HG02943 (cell line): Measurements from ENCODE around the gene STAMBPL1.
A peak's percentile ranks its signal among the peaks of the same experiment; 100 is the strongest.
"Not testable (repeated sequence)": the region's sequence is repeated elsewhere in the genome, so short reads cannot be mapped to it uniquely, and the experiment has no call there.

Experiments
- ATAC-seq: cut with Tn5 transposase; IDR thresholded peaks from one replicate; pipeline ENCODE4 v1.9.1; 2021; ENCODE audit warnings: mild to moderate bottlenecking, low read depth, moderate library complexity; ENCODE audit not compliant: unreplicated experiment

Gene STAMBPL1

DNA sequence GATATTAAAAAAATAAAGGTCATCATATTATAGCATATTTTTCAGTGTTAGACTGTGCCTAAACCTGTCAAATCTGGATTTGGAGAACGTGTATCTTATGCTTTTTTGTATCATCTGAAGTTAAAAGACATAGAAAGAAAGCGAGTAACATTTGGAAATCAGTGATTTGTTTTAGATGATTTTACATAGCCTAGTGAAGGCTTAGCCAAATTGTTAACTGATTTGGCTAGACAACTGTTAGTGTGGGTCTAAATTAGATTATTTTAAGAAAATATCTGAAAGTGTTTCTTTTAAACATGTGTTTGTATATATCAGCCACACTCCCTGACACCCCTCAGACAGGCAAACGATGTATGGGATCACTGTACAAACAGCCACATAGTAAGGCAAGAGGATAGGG is 36.9 kb downstream of the STAMBPL1 start:
- ATAC-seq, result no peak

DNA sequence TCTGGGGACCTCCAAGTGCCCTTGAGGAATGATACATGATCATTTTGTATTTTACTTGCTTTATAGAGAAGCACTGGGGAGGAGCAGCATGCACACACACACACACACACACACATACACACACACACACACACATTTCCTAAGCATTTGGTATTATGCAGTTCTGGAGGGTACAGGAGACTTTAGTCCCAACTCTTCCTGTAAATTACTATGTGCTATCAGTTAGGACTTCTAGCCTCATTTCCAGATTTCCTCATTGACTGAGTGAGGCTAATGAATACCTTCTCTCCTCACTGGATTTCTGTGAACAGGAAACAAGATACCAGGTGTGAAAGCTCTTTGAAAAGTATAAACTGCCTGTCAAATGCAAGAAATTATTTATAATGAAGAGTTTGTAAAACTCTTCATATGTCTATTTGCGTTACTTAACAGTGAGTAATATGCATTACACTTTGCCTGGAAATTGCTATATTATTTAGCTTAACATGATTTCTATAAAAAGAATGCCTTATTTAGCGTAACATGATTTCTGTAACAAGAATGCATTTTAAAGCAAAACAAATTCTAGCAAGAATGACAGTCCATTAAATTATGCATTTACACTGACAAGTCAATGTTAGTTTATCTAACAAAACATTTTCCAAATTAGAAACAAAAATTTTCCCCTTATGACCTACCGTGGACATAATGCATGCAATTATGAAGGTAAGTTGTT is 38.3 kb downstream of the STAMBPL1 start:
- ATAC-seq, result no peak

DNA sequence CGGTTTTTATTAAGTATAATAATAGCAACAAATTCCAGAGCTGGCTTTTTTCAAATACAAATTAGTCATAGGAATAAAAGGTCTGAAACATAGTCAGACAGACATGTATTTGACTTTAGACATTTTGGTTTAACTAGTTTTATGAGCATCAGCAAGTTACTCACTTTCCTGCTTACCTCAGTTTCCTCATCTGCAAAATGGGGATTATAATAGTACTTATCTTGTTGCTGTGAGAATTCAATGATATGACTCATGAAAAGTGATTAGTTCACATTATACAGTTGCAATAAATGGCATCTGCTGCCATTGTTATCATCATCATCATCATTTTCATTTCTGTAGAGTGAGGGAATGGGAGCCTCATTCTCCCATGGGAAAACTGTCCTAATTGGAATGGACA is 39.0 kb downstream of the STAMBPL1 start:
- ATAC-seq, result no peak

DNA sequence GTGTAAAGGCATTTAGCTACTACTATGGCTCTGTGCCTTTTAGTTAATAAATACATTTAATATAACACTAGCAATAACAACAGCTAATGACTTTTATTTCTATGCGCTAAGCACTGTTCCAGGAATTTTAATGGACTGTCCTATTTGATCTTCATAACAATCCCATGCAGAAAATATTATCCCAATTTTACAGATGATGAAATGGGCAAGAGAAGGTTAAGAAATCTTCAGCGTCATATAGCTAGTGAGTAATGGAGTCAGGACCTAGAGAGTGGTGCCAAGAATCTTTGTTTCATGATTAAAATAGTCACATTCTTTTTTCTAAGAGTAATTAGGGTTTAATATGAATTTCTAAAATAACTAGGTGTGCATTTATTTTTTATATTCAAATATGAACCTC is 40.2 kb downstream of the STAMBPL1 start:
- no peak for ATAC-seq

DNA sequence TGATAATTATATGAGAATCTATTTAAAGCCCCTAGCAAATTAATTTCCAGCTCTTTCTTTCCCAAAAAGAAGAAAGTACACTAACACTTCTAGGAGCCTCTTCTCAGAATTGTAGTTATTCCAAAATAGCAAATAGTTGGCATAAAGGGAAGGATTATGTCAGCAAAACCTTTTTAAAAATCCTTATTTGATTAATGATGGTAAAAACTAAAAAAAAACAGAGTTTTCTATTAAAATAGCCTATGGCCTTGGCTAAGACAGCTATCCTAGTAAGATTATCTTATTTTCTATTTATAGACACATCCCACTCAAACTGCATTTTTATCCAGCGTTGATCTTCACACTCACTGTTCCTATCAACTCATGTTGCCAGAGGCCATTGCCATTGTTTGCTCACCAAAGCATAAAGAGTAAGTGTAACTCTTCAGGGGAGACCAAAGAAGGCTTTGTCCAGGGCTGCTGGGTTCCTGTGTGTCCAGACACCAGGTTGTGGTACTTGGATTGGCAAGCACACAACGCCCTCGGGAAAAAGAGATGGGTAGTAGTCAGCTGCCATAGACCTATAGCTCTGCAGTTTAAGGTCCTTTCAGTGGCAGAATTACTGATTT is 41.0 kb downstream of the STAMBPL1 start:
- ATAC-seq, result no peak

DNA sequence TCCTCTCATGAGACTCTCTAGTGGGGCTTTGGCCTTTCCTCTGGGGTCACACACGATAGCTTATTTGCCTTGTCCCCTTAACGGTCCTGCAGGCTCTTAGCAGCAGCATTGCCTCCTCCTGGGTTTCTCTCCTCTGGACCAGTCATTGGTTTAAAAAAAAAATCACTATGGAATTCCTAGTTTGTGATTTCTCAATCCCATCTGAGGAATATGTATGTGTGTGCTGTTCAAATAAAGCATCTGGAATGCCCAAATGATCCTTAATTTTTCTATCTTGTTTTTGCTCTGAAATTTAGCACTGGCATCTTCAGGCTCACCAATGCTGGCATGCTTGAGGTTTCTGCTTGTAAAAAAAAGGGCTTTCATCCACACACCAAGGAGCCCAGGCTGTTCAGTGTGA is 42.0 kb downstream of the STAMBPL1 start:
- no peak for ATAC-seq

DNA sequence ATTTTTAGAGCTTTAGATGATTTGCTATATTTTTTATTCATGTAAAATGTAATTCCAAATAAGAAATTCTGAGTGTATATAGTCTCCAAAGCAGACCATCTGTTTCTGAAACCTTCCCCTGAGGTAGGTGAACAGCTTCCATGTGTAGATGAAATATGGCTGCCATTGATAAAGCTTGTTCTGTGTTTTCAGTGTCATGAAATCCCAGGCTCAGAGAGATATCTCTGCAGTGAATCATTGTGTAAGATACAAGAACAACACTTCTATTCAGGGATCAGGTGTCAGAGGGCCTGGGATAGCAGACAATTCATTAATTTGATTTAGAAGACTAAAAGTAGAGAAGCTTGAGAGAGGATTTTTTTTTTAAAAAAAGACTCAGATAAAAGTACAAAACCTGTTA is 43.5 kb downstream of the STAMBPL1 start:
- ATAC-seq, result no peak

DNA sequence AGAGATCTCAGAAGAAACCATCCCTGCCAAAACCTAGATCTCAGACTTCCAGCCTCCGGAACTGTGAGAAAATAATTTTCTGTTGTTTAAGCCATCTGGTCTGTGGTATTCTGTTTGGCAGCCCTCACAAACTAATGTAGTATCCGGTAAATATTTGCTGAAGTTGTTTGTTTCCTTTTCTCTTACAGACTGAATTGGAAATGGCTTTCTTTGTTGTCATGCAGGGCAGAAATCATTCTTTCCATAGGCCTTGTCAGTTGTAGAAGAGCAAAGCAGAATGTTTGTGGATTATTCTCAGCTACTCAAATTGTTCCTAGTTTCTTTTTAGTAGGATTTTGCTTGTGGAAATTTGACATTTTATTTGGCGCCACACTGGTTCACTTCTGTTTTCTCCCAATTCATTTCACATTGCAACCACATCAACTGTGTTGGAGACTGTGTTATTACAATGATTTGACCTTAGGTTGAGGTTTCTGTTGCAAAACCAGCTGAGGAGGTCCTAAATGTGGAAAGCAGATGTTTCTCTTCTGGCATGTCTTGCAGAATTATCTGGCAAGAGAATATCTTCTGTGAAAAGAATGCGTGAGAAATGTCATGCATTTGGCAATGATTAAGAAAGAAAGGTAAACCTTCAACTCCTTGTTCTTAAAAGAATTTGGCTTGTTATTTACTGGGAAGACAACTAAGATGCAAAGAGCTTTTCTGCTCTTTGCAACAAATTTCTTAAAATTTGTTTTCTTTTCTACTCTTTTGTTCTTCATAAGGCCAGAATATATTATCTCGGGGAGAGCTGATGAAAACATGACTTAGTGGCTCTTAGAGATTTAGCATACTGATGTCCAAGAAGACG is 46.7 kb downstream of the STAMBPL1 start:
- no peak for ATAC-seq

DNA sequence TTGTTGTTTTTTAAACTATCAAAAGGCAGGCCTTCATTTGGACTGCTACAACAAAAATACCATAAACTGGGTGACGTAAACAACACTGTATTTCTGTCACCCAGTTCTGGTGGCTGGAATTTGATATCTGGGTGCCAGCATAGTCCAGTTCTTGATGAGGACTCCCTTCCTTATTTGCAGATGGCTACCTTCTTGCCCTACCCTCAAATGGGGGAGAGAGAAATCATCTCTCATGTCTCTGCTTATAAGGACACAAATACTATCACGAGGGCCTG is 47.3 kb downstream of the STAMBPL1 start:
- no peak for ATAC-seq

DNA sequence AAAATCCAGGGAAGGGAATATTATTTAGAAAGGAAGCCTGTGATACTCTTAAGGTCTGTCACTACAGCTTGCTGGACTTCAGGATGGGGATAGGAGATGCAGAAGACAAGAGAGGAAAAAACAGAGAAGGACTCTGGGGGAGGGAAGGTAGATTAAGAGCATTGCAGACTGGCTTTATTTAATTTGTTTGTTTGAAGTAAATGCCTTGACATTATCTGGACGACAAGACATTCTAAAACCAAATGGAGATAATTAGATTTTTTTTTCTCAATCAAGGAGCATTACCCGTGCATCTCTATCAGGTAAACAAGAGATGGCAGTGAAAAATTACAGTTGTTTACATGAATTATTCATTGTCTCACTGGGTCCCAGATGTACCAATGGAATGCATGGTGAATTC is 48.2 kb downstream of the STAMBPL1 start:
- ATAC-seq, result no peak

DNA sequence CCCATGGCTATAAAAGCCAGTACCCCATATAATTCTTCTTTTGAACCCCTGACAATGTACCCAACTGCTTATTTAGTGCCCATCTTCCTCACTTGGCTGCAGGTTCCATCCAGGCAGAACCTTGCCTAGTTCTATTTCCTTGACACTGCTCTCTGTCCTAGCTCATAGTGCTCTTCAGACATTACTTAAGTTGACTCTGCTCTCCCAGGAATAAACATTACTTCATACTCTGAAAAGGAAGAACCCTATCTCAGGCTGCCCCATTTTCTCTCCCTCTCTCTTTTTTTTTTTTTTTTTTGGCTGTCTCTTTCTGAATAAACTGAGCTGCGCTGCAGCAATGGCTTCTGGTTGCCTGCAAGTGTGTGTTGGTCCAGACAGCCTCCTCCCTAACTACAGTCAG is 51.5 kb downstream of the STAMBPL1 start:
- no peak for ATAC-seq

DNA sequence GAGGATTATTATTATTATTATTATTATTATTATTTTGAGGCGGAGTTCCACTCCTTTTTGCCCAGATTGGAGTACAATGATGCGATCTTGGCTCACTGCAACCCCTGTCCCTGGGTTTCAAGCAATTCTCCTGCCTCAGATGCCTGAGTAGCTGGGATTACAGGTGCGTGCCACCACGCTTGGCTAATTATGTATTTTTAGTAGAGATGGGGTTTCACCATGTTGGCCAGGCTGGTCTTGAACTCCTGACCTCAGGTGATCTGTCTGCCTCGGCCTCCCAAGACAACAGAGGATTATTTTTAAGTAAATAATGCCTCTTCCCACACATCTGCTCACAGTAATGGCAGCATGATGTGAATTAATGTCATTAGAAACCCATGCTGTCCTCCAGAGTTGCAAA is 52.0 kb downstream of the STAMBPL1 start:
- ATAC-seq, result not testable (repeated sequence)

DNA sequence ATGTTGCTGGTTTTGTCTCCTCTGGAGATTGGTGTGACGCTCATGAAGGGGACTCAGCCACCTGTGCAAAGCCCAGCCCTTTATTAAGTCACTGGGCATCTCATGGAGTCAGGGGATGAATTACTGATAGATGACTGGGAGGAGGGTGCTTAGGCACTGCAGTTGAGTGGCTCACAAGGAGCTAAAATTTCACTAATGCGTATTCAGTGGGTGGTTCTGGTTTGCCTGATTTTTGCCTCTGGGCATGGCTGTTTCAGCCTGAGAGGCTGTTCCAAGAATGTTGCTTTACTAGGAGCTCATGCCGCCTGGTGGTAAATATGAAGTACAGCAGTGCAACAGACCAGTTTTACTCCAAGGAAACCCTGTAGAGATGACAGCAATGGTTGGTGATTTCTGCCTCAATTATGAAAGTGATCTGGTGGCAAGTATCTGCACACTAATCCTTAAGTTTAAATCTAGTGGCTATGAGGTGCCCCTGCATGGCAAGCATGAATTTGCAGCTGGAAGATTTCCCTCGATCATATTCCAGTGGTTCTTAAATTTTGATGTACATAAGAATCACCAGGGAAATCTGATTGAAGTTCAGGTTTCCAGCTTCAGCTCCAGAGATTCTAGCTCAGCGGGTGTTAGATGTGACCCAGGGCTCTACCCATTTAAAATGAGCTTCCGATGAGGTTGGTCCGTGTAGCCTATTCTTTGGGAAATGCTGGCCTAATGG is 52.7 kb downstream of the STAMBPL1 start:
- ATAC-seq, result peak; percentile 60

DNA sequence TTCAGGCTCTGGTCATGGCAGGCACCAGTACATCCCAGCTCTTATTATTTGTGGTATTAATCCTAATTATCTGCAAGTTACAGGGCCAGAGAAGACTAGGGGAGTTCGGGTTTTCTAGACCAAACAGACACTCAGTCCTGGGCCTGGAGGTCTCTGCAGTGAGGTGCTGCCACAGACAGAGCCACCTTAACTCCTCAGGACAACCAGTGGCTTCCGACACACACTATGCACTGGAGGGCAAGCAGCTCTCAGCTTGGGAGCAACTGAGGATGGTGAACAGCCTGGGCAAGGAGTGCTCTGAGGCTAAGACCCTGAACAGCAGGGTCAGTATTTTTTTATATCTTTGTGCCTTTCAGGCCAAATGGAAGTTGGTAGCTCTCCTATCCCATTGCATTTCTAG is 53.5 kb downstream of the STAMBPL1 start:
- no peak for ATAC-seq

DNA sequence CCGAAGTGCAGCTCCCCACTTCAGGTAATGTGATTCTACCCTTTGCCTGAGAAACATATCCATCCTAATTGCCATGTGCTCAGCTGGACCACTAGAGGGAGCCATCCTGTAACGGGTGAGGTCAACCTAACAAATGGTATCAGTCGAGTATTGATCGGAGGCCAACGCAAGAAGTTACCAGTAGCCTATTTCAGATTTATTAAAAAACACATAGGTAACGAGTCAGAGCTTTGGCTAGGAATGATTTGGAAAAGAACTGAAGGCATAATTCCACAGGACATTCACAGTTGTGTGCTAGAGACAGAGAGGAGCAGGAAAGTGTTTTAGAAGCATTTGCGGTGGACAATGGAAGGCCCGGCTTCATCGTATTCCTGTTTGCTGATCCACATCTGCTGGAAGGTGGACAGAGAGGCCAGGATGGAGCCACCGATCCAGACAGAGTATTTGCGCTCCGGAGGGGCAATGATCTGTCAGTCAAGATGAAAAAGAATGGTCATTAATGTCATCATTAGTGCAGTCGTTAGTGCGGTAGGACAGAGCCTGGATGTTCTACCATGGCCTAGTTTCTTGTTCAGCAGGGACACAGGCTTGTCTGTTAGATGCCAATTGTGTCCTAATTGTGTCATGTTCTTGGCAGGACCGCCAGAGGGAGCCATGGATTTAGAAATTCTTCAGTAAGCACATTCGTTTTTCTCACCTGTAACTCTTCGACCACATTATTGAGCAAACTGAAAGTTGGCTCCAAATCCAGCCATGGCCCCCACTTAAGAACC is 55.0 kb downstream of the STAMBPL1 start:
- no peak for ATAC-seq

DNA sequence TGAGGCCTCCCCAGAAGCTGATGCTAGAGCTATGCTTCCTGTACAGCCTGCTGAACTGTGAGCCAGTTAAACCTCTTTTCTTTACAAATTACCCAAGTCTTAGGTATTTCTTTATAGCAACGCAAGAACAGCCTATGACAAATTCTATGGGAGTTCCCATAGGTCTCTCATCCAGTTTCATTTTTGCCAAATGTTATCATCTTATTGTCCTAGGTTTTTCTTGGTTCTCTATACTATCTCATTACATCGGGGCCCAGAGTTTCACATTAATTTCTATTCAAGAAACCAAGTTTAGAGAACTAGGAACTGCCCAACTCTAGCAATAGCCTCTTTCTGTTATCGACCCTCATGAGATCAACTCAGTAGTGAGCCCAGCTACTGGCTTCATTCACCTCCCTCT is 56.6 kb downstream of the STAMBPL1 start:
- no peak for ATAC-seq

DNA sequence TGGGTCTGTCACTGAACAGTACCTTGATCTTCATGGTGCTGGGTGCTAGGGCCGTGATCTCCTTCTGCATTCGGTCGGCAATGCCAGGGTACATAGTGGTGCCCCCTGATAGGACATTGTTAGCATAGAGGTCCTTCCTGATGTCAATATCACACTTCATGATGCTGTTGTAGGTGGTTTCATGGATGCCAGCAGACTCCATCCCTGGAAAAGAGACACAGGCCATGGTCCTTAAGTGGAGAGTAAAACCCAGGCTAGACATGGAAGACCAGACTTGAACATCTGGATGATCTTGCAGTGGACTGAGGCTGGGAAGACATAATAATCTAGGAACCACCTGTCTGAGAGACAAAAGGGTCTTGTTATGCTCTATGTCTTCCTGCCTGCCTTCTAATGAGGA is 58.0 kb downstream of the STAMBPL1 start:
- ATAC-seq, result no peak

DNA sequence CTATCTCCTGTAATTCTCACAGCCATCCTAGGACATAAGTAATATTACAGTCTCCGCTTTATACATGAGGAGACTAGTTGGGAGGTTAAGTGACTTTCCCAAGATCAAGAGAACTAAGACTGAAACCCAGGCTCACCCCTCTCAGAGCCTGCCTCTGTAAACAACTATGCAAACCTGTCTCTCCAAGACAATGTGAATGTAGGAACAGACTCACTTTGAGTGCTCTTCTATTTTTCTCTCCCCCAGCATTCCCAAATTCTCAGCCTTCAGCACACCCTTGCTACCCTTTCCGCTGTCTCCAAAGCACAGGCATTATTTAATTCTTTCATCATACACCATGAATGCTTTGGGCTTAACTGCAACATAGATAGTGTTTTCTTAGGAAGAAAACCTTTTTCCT is 58.9 kb downstream of the STAMBPL1 start:
- no peak for ATAC-seq

DNA sequence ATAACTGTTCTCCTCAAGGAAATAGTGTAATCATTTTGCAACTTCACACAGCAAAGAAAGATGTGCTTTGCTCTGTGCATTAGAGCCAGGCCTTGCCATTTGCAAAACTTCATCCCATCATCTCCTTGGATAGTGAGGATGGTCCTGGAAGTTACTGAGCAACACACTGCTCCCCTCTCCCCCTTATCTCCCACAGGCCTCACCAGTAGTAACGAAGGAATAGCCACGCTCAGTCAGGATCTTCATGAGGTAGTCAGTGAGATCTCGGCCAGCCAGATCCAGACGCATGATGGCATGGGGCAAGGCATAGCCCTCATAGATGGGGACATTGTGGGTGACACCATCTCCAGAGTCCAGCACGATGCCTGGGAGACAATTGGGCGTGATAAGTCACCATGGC is 61.0 kb downstream of the STAMBPL1 start:
- ATAC-seq, result no peak

DNA sequence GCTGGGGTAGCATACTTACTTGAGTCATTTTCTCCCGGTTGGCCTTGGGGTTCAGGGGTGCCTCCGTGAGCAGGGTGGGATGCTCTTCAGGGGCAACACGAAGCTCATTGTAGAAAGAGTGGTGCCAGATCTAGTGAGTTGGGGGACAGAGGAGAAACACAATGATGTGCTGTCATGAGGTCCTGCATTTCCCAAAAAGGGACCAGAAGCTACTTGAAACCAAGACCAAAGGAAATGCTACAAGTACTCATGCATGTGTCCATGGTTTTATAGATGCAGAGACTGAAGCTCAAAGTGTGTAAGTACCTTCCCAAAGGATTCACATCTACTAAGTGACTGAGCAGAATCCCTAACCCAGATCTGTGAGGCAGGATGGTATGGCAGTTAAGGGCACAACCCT is 63.7 kb downstream of the STAMBPL1 start:
- ATAC-seq, result no peak

DNA sequence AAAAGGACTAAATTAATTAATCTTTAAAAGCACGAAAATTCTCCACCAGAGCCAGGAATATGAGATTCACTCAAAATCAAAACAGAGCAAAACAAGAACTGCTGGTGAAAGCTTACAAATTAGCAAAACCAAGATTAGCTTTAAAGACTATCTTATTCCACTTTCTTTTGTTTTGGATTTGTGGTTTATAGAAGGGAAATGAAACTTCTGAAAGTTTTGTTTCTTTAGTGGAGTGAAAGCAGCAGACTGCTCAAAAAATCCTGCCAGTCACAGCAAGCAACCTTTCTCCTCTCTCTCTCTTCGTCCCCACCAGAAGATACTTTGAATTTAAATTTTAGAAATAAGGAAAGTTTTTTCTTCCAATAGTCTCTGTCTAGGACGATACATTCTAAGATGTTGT is 64.8 kb downstream of the STAMBPL1 start:
- ATAC-seq, result no peak
